Common myeloid progenitor, CD34-positive (primary cell): ENCODE measurements around the gene BDNF.

Experiments used
- CTCF ChIA-PET: fragments of 350-600 bp; sonication (Branson Sonifier 250); formaldehyde crosslinking; loops from one replicate; lab custom pipeline; 2021; ENCODE audit warnings: antibody characterized with exemption; lab: Charles Lee
- POLR2A ChIA-PET: fragments of 350-600 bp; sonication (Branson Sonifier 250); formaldehyde crosslinking; loops from one replicate; lab custom pipeline; 2021; ENCODE audit warnings: antibody characterized with exemption; lab: Charles Lee
- DNase-seq, 3 donors: peaks; one replicate each; pipeline versions ENCODE4 v3.0.0 to v3.0.0-alpha.2; 2013
- H3K27ac ChIP-seq, 2 experiments: 1 replicate in 1 of 2; 2 replicates in 1 of 2; pipeline ENCODE4 v1.7.0; 2013; ENCODE audit warnings: inconsistent platforms in 2 of 2, low read length in 2 of 2, mild to moderate bottlenecking in 2 of 2, low read depth in 1 of 2, moderate library complexity in 1 of 2; ENCODE audit not compliant: severe bottlenecking in 2 of 2, insufficient read depth in 1 of 2, poor library complexity in 1 of 2
- H3K27me3 ChIP-seq, 5 experiments: replicated peaks in 2 of 5; 1 replicate in 3 of 5; 2 replicates in 2 of 5; pipeline versions ENCODE4 v1.6.1 to v1.7.0; 2013; ENCODE audit warnings: low read length in 4 of 5, mild to moderate bottlenecking in 2 of 5, moderate library complexity in 2 of 5, inconsistent platforms in 1 of 5; ENCODE audit not compliant: insufficient read depth in 5 of 5, control insufficient read depth in 4 of 5
- H3K36me3 ChIP-seq, 4 experiments: 1 replicate in 2 of 4; 2 replicates in 2 of 4; pipeline versions ENCODE4 v1.6.1 to v1.7.0; 2013; ENCODE audit warnings: low read length in 3 of 4, control low read depth in 1 of 4, mild to moderate bottlenecking in 1 of 4; ENCODE audit not compliant: control insufficient read depth in 4 of 4, insufficient read depth in 4 of 4
- H3K4me1 ChIP-seq, 4 experiments: 1 replicate in 3 of 4; 2 replicates in 1 of 4; pipeline versions ENCODE4 v1.6.1 to v1.7.1; 2013; ENCODE audit warnings: low read length in 3 of 4, mild to moderate bottlenecking in 3 of 4, control low read depth in 1 of 4, inconsistent platforms in 1 of 4, moderate library complexity in 1 of 4; ENCODE audit not compliant: control insufficient read depth in 4 of 4, insufficient read depth in 4 of 4; ENCODE audit errors: control extremely low read depth in 1 of 4
- H3K4me3 ChIP-seq, 7 experiments: 1 replicate in 4 of 7; 2 replicates in 3 of 7; pipeline versions ENCODE4 v1.5.1 to v1.7.0; 2013; ENCODE audit warnings: mild to moderate bottlenecking in 7 of 7, low read length in 6 of 7, moderate library complexity in 6 of 7, inconsistent platforms in 2 of 7, low read depth in 2 of 7, control low read depth in 1 of 7; ENCODE audit not compliant: insufficient read depth in 4 of 7, control insufficient read depth in 1 of 7; ENCODE audit errors: extremely low read depth in 1 of 7
- H3K9me3 ChIP-seq, 5 experiments: 1 replicate in 4 of 5; 2 replicates in 1 of 5; pipeline versions ENCODE4 v1.6.1 to v1.7.1; 2013; ENCODE audit warnings: low read length in 4 of 5, mild to moderate bottlenecking in 2 of 5, inconsistent platforms in 1 of 5, low read depth in 1 of 5, moderate library complexity in 1 of 5; ENCODE audit not compliant: control insufficient read depth in 4 of 5, insufficient read depth in 2 of 5; ENCODE audit errors: control extremely low read depth in 1 of 5
- WGBS: methylation state at CpG from one replicate; pipeline ENCODE4 v1.1.5; 2013; ENCODE audit not compliant: insufficient coverage; 5-methylcytosine and 5-hydroxymethylcytosine counted together

BDNF gene

DNA sequence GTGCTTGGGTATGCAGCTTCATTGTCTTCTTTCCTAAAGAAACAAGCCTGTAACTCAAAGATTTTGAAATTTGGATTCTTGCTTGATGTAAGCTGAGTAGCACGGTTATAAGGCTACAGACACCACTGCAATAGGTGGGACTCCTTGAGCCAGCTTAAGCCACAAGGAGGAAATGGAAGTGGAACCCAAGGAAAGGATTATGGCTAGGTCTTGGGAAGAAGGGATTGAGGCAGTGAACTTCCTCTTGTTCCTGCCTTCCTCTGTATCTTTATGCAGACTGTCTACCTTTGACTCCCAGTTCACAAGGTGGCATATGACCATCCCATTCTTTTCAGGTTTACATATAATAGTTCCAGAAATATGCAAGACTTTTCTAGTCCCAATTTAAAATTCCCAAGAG, 72.3 kb downstream of the BDNF start:
- WGBS, result 88% methylated on average over 1 of the region's 1 CpG
- Histone ChIP-seq H3K4me1 (no peaks in the 10 kb centered on the region), H3K4me3 (no peak overlapping the region), H3K36me3 (peaks cover 0 to 2% (median 0%) of the 10 kb centered on the region in 4 experiments), H3K9me3 (no peaks in the 10 kb centered on the region), H3K27me3 (no peaks in the 10 kb centered on the region), H3K27ac (no peak overlapping the region)
- ChIA-PET CTCF (no interaction called here), POLR2A (interaction anchor here (0.6 kb wide), 1 partner anchor 687 kb away, joined by 6 read pairs; no protein-coding TSS in a partner anchor)
- no peak for DNase-seq

DNA sequence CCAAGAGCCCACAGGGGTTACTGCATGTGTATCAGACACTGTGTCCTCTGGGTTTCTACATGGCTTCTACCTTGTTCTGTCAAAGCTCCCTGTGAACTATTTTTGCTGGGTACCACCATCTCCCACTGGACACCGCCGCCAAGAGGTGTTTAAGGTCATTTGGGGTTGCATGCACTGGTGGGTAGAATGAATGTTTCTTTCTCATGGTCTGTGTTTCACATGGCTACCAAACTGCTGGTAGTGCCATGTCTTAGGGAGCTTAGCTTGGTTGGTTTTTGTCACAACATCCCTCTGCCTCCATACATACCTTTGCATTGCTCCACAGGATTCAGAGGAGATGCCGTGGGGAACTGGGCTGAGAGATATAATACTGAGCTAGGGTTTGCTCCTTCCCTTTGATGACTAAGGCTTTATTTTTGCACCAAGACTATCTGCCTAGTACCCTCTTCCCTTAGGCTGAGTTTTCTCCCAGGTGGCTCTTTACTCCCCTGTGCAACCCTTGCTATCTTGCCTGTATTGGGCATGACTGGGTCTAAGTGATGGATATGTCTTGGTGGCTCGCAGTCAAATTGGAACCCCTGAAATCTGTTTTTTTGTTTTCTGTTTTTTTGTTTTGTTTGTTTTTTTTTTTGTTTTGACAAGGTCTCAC, 73.2 kb downstream of the BDNF start:
- ChIA-PET CTCF (no interaction called here), POLR2A (no interaction called here)
- H3K36me3 ChIP-seq, result peaks cover 0 to 2% (median 0%) of the 10 kb centered on the region in 4 experiments
- H3K9me3 ChIP-seq, result no peaks in the 10 kb centered on the region
- no peak for DNase-seq
- WGBS, result no CpG with 5 or more reads among the region's 4 CpGs
- H3K4me1 ChIP-seq, result no peaks in the 10 kb centered on the region
- H3K27ac ChIP-seq, result no peak overlapping the region
- H3K27me3 ChIP-seq, result no peaks in the 10 kb centered on the region
- no peak overlapping the region for H3K4me3 ChIP-seq

- 96% methylated on average over 3 of the region's 4 CpGs for WGBS
- POLR2A ChIA-PET, result no interaction called here
- no peaks in the 10 kb centered on the region for H3K4me1 ChIP-seq
- H3K36me3 ChIP-seq, result peaks cover 0 to 2% (median 0%) of the 10 kb centered on the region in 4 experiments
- CTCF ChIA-PET, result no interaction called here
- no peak for DNase-seq
- no peaks in the 10 kb centered on the region for H3K27me3 ChIP-seq
- H3K4me3 ChIP-seq, result no peak overlapping the region
- H3K9me3 ChIP-seq, result no peaks in the 10 kb centered on the region
- H3K27ac ChIP-seq, result no peak overlapping the region
Observed at GRCh38 chr11:27626269-27626937, 73.9 kb downstream of the BDNF start.

GRCh38 chr11:27625347-27625912, 74.8 kb downstream of the BDNF start:
- ChIA-PET CTCF (no interaction called here), POLR2A (no interaction called here)
- no peaks in the 10 kb centered on the region for H3K4me1 ChIP-seq
- no peaks in the 10 kb centered on the region for H3K9me3 ChIP-seq
- no peaks in the 10 kb centered on the region for H3K27me3 ChIP-seq
- peaks cover 0 to 2% (median 0%) of the 10 kb centered on the region in 4 experiments for H3K36me3 ChIP-seq
- no peak overlapping the region for H3K27ac ChIP-seq
- H3K4me3 ChIP-seq, result no peak overlapping the region
- DNase-seq, result no peak
- WGBS, result 80% methylated on average over 1 of the region's 1 CpG

DNA sequence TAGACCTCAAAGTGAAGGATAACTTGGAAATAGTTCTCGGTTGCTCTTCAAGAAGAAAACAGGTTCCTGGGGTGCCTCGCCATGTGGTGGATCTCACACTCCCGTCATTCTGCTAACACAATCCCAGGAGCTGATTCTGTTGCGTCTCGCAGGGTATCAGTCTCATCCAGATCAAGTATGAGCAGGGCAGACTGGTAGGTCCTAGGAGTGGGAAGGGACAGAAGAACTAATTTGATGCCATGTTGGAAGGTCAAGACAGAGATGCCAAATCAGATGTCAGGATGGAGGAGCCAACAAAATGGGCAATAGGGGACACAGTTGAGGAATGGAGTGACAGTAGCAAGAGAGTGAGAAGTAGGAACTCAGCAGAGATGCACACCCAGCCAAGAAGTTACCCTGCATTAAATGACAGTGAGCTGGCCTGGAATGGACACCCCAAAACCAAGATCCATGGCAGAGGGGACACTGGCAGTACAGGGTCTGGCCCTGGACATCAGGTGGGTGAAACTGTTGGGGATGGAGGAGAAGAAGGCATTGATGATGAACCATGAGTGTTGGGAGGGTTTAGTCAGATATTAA, 76.2 kb downstream of the BDNF start:
- DNase-seq, result no peak
- Histone ChIP-seq H3K9me3 (no peaks in the 10 kb centered on the region), H3K4me1 (peaks cover 0 to 2% (median 0%) of the 10 kb centered on the region in 4 experiments), H3K36me3 (peaks cover 0 to 2% (median 0%) of the 10 kb centered on the region in 4 experiments), H3K27me3 (no peaks in the 10 kb centered on the region), H3K4me3 (no peak overlapping the region), H3K27ac (no peak overlapping the region)
- CTCF ChIA-PET, result no interaction called here
- POLR2A ChIA-PET, result no interaction called here
- WGBS, result 80% methylated on average over 5 of the region's 5 CpGs

- no peaks in the 10 kb centered on the region for H3K27me3 ChIP-seq
Observed at GRCh38 chr11:27622541-27623300, 77.5 kb downstream of the BDNF start.

More at GRCh38 chr11:27622541-27623300, 77.5 kb downstream of the BDNF start:
- H3K4me3 ChIP-seq, result no peak overlapping the region
- DNase-seq, result no peak
- 93% methylated on average over 6 of the region's 6 CpGs for WGBS
- H3K4me1 ChIP-seq, result peaks cover 0 to 10% (median 0%) of the 10 kb centered on the region in 4 experiments
- CTCF ChIA-PET, result no interaction called here
- POLR2A ChIA-PET, result no interaction called here
- H3K9me3 ChIP-seq, result no peaks in the 10 kb centered on the region
- H3K36me3 ChIP-seq, result peaks cover 0 to 2% (median 0%) of the 10 kb centered on the region in 4 experiments
- H3K27ac ChIP-seq, result no peak overlapping the region
